Transverse colon (tissue), 4 donors: ENCODE measurements around the gene MBOAT2. TPM values are rescaled to one million over a fixed set of nuclear protein-coding genes. Genes with fewer than 3 reads are reported as not detected.
"Not testable (repeated sequence)": the region's sequence is repeated elsewhere in the genome, so short reads cannot be mapped to it uniquely, and the experiment has no call there.

ENCODE experiments used
- DNase-seq: peaks from one replicate; pipeline ENCODE4 v3.0.0-alpha.2; 2019
- H3K27ac ChIP-seq, 4 donors: fragments of 200-600 bp; sonication (generic); 2 replicates each; pipeline ENCODE4 v1.5.1; 2016 to 2018; ENCODE audit warnings: inconsistent platforms in 4 of 4
- H3K27me3 ChIP-seq: fragments of 200-600 bp; sonication (generic); 2 replicates; pipeline ENCODE4 v1.5.1; 2017; ENCODE audit warnings: inconsistent platforms
- H3K36me3 ChIP-seq, 4 donors: fragments of 200-600 bp; sonication (generic); 2 replicates each; pipeline ENCODE4 v1.5.1; 2017 to 2019; ENCODE audit warnings: inconsistent platforms in 4 of 4
- H3K4me1 ChIP-seq, 4 donors: fragments of 200-600 bp; sonication (generic); 2 replicates each; pipeline ENCODE4 v1.5.1; 2017 to 2020; ENCODE audit warnings: inconsistent platforms in 4 of 4
- H3K4me3 ChIP-seq, 4 donors: fragments of 200-600 bp; sonication (generic); 1 replicate in 1 of 4; 2 replicates in 3 of 4; pipeline versions ENCODE4 v1.5.1 to v1.6.1; 2017 to 2019; ENCODE audit warnings: inconsistent platforms in 4 of 4
- H3K9me3 ChIP-seq, 2 donors: fragments of 200-600 bp; sonication (generic); 2 replicates each; pipeline ENCODE4 v1.5.1; 2017 to 2019; ENCODE audit warnings: inconsistent platforms in 2 of 2
- EP300 ChIP-seq: sonication (generic); formaldehyde crosslinking; IDR thresholded peaks from one replicate; pipeline ENCODE4 v1.6.1; 2017; ENCODE audit warnings: antibody characterized with exemption, low read depth
- POLR2A ChIP-seq: fragments of 450-650 bp; IDR thresholded peaks from one replicate; pipeline ENCODE4 v1.6.1; 2016; ENCODE audit warnings: antibody characterized with exemption, mild to moderate bottlenecking, moderate library complexity
- POLR2AphosphoS5 ChIP-seq, 3 donors: sonication (generic); formaldehyde crosslinking; IDR thresholded peaks; one replicate each; pipeline ENCODE4 v1.6.1; 2016; ENCODE audit warnings: antibody characterized with exemption in 3 of 3
- WGBS, 2 donors: methylation state at CpG; one replicate each; pipeline ENCODE4 v1.1.5; 2018; ENCODE audit warnings: low coverage in 1 of 2; 5-methylcytosine and 5-hydroxymethylcytosine counted together
- in situ Hi-C, 4 donors: fragments of 200-750 bp; cut with MboI; loops; one replicate each; pipeline versions ENCODE4 v1.15.0 to v1.15.1; 2017; ENCODE audit warnings: low sequenced_read_pairs in 3 of 4, low pct_ligation_motif_present in 1 of 4, low pct_unique_long_range_greater_than_20kb in 1 of 4
- intact Hi-C: fragments of 100-400 bp; cut with DNase I; formaldehyde crosslinking; loops from one replicate; pipeline ENCODE4 v1.15.1; 2023; ENCODE audit warnings: low total_unique reads
- total RNA-seq, 4 donors: library from RNA; depleted of rRNA; stranded (reverse); fragments of >200 nt; gene quantifications; one replicate each; pipeline ENCODE4 v1.1.0, GENCODE V29; 2016
- TF ChIP-seq, protein P1 (sequence below), 5 experiments: fragments of 200-600 bp in 3 of 5; fragments of 450-650 bp in 2 of 5; sonication (generic) in 3 of 5; IDR thresholded peaks; 1 replicate in 2 of 5; 2 replicates in 3 of 5; pipeline ENCODE4 v1.5.1; 2016 to 2017; ENCODE audit warnings: antibody characterized with exemption in 5 of 5, inconsistent platforms in 3 of 5, mild to moderate bottlenecking in 2 of 5, moderate library complexity in 1 of 5

The MBOAT2 gene, protein sequence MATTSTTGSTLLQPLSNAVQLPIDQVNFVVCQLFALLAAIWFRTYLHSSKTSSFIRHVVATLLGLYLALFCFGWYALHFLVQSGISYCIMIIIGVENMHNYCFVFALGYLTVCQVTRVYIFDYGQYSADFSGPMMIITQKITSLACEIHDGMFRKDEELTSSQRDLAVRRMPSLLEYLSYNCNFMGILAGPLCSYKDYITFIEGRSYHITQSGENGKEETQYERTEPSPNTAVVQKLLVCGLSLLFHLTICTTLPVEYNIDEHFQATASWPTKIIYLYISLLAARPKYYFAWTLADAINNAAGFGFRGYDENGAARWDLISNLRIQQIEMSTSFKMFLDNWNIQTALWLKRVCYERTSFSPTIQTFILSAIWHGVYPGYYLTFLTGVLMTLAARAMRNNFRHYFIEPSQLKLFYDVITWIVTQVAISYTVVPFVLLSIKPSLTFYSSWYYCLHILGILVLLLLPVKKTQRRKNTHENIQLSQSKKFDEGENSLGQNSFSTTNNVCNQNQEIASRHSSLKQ
- 100 to 1,000 TPM in 1 of 4 donors, 10 to 100 TPM in 2, 1 to 10 TPM in 1; 10.0 to 132 (median 89.2) TPM for total RNA-seq

DNA sequence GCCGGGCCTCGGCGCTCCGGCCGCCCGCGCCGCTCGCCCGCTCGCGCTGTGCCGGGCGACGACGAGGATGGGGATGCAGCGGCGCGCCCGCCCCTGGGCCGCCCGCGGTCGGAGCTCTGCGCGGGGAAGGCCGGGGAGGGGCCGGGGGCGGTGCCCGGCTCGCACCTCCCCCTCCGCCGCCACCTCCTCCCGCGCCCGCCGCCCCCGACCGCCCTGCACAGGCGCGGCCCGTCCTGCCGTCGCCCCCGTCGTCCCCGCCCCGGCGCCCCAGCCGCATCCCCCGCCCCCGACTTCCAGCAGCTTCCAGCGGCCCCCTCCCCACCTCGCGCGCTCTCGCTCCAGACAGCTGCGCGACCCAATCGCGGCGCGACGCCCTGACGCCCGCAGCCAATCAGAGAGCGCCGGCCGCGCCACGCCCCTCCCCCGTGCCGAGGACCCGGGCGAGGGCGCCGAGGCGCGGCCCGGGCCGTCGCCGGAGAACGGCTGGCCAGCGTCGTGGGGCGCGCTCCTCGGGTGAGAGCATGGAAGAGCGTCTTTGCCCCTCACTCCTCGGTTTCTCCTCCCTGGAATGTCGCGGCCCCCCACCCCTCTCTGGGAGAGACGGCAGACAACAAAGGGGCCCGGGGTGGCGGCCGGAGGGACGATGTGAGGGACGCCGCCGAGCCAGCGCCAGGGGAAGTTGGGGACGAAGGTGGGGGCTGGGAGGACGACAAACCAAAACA is at the start of gene MBOAT2:
MBOAT2 (minus strand) TSS at position 69 of the 722 bp plus-strand sequence. CDS start 70 bp downstream, outside the sequence.
- peak; percentile 87 for DNase-seq
- H3K9me3 ChIP-seq = no peaks in the 10 kb centered on the region
- peak within 1 kb of the TSS; percentile 80 to 93 (median 84) for H3K27ac ChIP-seq
- TF ChIP-seq POLR2AphosphoS5 (IDR thresholded peaks at IDR 0.05) (peak; percentile 35 to 72 (median 69)), POLR2A (peak; percentile 66), EP300 (no peak)
- TF ChIP-seq, protein P1, sequence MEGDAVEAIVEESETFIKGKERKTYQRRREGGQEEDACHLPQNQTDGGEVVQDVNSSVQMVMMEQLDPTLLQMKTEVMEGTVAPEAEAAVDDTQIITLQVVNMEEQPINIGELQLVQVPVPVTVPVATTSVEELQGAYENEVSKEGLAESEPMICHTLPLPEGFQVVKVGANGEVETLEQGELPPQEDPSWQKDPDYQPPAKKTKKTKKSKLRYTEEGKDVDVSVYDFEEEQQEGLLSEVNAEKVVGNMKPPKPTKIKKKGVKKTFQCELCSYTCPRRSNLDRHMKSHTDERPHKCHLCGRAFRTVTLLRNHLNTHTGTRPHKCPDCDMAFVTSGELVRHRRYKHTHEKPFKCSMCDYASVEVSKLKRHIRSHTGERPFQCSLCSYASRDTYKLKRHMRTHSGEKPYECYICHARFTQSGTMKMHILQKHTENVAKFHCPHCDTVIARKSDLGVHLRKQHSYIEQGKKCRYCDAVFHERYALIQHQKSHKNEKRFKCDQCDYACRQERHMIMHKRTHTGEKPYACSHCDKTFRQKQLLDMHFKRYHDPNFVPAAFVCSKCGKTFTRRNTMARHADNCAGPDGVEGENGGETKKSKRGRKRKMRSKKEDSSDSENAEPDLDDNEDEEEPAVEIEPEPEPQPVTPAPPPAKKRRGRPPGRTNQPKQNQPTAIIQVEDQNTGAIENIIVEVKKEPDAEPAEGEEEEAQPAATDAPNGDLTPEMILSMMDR (IDR thresholded peaks at IDR 0.05) = no peak
- H3K4me3 ChIP-seq = peak within 1 kb of the TSS; percentile 66 to 91 (median 81)
- no peaks in the 10 kb centered on the region for H3K27me3 ChIP-seq
- intact Hi-C loops (no loop called here), in situ Hi-C loops (no loop called here)
- peaks cover 0 to 44% (median 25%) of the 10 kb centered on the region in 4 donors for H3K4me1 ChIP-seq
- no peaks in the 10 kb centered on the region for H3K36me3 ChIP-seq
- 0% methylated on average over 29 of the region's 104 CpGs; no CpG with 5 or more reads in 1 of the 2 donors for WGBS, 2 donors

GRCh38 chr2:9052821-9053533 is 49.5 kb upstream of the MBOAT2 start:
- Histone ChIP-seq H3K4me1 (peaks cover 0 to 5% (median 0%) of the 10 kb centered on the region in 4 donors), H3K27ac (no peak overlapping the region), H3K4me3 (no peak overlapping the region), H3K27me3 (no peaks in the 10 kb centered on the region), H3K9me3 (no peaks in the 10 kb centered on the region), H3K36me3 (no peaks in the 10 kb centered on the region)
- DNase-seq = no peak
- WGBS, 2 donors = 76% methylated on average over 6 of the region's 6 CpGs; no CpG with 5 or more reads in 1 of the 2 donors
- intact Hi-C loops = no loop called here
- no peak for TF ChIP-seq EP300
- TF ChIP-seq POLR2AphosphoS5 (IDR thresholded peaks at IDR 0.05) = no peak
- TF ChIP-seq, protein P1 (IDR thresholded peaks at IDR 0.05) = no peak
- in situ Hi-C loops = no loop called here

DNA sequence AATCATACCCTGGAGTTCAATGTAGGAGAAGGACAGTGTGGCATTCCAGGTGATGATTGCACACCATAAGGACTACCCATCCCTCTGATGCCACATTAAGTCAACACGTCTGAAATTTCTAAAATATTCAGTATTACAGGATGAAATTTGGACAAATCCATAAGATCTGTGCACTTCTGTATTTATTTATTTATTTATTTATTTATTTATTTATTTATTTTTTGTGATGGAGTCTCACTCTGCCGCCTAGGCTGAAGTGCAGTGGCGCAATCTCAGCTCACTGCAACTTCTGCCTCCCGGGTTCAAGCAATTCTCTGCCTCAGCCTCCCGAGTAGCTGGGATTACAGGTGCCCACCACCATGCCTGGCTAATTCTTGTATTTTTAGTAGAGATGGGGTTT is 48.0 kb upstream of the MBOAT2 start:
- in situ Hi-C loops, DNase-seq, H3K4me3 ChIP-seq, H3K27me3 ChIP-seq, H3K27ac ChIP-seq, H3K4me1 ChIP-seq, intact Hi-C loops, H3K36me3 ChIP-seq, H3K9me3 ChIP-seq: not testable (repeated sequence)
- 92% methylated on average over 2 to 5 of the region's 5 CpGs for WGBS, 2 donors

DNA sequence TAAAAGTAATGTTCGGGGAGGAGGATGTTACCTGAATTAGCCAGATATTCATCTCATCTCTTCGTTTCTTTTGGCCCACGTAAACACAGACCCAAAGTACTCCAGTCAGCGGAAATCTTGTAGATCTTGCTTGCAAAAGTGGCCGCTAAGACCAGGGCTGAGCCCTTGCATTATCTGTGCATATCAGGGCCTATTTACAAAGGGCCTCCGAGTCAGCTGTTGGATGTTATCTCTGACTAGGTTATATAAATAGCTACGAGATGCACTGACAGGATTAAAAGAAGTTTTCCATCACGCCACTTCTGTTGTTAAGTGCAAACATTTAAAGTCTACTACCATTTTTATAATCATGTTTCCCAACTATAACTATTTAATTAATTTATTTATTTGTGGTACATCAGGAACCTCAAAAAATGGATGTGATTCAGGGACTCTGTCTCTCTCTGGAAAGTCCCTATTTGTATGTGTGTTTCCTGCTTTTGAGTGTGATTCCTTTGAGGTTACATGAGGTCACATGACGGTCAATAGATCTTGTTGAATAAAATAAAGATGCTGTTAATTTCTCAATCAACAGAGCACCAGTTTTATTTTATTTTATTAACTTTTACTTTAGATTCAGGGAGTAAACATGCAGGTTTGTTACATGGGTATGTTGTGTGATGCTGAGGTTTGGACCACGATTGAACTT is 46.8 kb upstream of the MBOAT2 start:
- no peak overlapping the region for H3K4me3 ChIP-seq
- H3K9me3 ChIP-seq = no peaks in the 10 kb centered on the region
- peaks cover 0 to 5% (median 0%) of the 10 kb centered on the region in 4 donors for H3K4me1 ChIP-seq
- 77 to 86% methylated on average over 7 to 10 of the region's 10 CpGs for WGBS, 2 donors
- no peak overlapping the region for H3K27ac ChIP-seq
- intact Hi-C loops (loop anchor here (1.0 kb wide), 1 partner anchor 34 kb away; no protein-coding TSS in a partner anchor), in situ Hi-C loops (no loop called here)
- no peaks in the 10 kb centered on the region for H3K27me3 ChIP-seq
- H3K36me3 ChIP-seq = no peaks in the 10 kb centered on the region
- no peak for DNase-seq
- TF ChIP-seq POLR2AphosphoS5 (IDR thresholded peaks at IDR 0.05) (no peak), EP300 (no peak), POLR2A (no peak)
